NCI-H1930 (cell line): ENCODE measurements around the gene PLCL1.
"Not testable (repeated sequence)": the region's sequence is repeated elsewhere in the genome, so short reads cannot be mapped to it uniquely, and the experiment has no call there.

Experiments
- DNase-seq, 2 experiments: peaks; one replicate each; lab custom pipeline; 2025; lab: John Stamatoyannopoulos, UW

The PLCL1 gene

GRCh38 chr2:197810016-197810415 lies 5.6 kb downstream of the PLCL1 start:
- no peak for DNase-seq

- DNase-seq, result no peak
These were observed 6.1 kb downstream of the PLCL1 start for GRCh38 chr2:197810491-197810890.

DNA sequence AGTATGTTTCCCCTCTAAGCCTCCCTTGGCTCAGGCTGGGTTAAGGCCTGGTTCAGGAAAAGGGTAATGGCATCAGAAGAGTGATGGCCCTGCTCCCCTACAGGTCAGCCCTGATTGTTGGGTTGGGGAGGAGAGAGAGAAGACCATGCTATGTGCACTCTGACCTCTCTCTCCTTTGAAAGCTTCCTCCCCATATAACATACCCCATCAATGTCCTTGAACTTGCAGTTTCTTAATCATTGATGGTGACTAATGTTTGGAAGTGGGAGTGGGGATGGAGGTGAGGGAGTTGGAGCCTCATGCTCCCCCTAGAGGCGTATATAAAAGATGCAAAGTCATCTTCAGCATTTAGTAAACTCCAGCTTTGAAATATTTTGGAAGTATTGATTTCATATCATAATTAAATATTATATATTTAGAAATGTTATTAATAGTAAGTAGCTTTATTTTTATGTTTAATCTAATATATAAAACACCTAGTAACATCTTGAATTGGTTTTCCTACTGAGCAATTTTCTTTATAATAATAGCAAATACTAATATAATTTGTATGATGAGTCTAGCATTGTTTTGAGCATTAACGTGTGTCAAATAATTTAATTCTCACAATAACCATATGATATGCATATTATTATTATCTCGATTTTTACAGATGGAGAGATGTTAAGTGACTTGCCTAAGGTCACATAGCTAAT lies 8.8 kb downstream of the PLCL1 start:
- no peak for DNase-seq

DNA sequence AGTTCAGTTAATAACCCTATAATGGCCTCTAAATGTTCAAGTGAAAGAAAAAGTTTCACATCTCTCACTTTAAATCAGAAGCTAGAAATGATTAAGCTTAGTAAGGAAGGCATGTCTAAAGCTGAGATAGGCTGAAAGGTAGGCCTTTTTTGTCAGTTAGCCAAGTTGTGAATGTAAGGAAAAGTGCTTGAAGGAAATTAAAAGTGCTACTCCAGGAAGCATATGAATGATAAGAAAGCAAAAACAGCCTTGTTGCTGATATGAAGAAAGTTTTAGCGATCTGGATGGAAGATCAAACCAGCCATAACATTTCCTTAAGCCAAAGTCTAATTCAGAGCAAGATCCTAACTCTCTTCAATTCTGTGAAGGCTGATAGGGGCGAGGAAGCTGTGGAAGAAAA lies 10.1 kb downstream of the PLCL1 start:
- DNase-seq, result no peak

- no peak for DNase-seq
These were observed 17.3 kb downstream of the PLCL1 start for GRCh38 chr2:197821550-197822289.

- DNase-seq, result no peak
These were observed 17.9 kb downstream of the PLCL1 start for GRCh38 chr2:197822333-197822732.

DNA sequence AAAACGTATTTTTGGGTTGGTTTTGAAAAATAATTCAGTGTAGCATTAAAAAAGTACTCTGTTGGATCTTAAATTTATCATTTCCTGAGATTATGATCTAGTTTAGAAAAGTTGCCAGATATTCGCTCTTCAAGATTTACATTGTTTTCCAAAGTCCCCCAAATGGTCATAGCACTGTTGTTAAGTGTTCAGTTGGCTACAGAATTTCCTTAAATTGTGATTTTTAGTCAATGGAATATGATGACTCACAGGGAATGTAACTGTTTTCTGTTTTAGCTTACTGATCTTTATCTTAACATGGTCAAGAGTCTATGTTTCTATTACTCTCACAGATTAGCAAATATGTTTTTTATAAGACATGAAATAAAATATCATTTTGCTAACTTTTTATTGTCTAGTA lies 23.2 kb downstream of the PLCL1 start:
- DNase-seq, result no peak

DNA sequence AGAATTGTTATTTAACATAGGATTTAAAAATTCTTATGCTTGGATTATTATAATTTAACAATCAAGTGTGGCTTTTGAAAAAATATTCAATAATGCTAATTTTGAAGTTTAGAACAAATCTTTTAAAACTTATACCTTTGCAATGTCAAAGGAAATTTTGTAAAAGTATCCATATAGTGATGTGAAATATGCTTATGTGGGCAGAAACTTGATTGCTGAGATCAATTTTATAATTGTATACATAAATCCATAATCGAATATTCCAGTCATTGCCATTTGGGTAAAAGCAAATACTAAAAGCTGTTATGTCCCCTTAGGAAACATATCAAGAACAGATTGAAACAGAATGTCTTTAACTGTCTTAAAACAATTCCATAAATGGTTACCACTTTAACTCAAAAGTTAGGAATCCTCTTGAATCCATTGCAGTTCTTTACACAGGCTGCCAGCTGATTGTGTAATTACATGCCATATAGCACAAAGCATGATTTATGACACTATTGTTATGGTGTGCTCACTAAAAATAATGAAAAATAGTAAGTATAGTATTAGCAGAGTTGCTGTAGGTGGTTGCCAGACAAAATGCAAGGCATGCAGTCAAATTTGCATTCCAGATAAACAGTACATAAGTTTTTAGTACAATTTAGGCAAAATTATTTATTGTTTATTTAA lies 24.2 kb downstream of the PLCL1 start:
- DNase-seq, result no peak

DNA sequence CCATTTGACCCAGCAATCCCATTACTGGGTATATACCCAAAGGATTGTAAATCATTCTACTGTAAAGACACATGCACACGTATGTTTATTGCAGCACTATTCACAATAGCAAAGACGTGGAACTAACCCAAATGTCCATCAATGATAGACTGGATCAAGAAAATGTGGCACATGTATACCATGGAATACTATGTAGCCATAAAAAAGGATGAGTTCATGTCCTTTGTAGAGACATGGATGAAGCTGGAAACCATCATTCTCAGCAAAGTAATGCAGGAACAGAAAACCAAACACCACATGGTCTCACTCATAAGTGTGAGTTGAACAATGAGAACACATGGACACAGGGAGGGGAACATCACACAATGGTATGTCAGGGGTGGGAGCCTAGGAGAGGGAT lies 30.4 kb downstream of the PLCL1 start:
- DNase-seq, result not testable (repeated sequence)

DNA sequence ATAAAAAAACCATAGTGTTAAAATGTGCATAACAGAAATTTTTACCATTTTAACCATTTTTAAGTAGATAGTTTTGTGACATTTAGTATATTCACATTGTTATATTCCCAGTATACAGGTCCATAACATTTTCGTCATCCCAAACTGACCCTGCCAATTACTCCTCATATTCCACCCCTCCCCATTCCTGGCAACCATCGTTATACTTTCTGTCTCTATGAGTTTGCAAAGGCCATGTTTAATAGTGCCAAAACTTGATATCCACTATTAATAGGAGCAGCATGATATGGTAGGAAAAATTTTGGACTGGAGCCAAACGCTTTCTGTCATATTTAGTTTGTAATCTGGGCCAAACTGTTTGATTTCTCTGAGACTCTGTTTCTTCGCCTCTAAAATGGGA lies 30.9 kb downstream of the PLCL1 start:
- no peak for DNase-seq

DNA sequence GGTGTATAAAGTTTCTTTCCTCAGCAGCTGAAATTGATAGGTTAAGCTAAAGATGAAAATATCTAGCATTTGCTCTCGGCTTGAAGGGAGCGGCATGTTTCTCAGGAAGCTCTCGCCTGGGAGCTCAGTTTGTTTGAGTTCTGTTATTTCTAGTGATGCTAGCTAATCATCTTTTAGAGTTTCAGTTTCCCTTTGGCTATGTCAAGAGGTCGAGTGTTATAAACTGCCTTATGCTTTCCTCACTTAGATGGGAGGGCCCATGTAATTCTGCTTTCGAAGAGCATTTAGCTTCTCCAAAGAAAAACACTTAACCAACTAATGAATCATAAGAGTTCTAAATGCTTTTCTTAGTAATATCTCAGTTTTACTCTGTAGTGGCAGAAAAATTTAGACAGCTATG lies 33.6 kb downstream of the PLCL1 start:
- no peak for DNase-seq

GRCh38 chr2:197838579-197838978 lies 34.2 kb downstream of the PLCL1 start:
- DNase-seq, result no peak

DNA sequence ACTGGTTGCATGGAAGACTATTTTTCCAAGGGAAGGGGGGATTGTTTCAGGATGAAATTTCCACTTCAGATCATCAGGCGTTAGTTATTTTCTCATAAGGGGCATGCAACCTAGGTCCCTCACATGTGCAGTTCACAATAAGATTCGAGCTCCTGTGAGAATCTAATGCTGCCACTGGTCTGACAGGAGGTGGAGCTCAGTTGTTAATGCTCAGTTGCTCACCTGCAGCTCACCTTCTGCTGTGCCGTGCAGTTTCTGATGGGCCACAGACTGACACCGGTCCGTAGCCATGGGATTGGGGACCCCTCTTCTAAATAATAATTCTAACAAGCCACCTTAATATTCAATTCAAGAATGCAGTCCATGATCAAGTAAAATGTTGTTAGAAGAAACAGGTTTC lies 34.9 kb downstream of the PLCL1 start:
- DNase-seq, result no peak

GRCh38 chr2:197839856-197840255 lies 35.5 kb downstream of the PLCL1 start:
- no peak for DNase-seq

GRCh38 chr2:197846128-197846527 lies 41.7 kb downstream of the PLCL1 start:
- no peak for DNase-seq

DNA sequence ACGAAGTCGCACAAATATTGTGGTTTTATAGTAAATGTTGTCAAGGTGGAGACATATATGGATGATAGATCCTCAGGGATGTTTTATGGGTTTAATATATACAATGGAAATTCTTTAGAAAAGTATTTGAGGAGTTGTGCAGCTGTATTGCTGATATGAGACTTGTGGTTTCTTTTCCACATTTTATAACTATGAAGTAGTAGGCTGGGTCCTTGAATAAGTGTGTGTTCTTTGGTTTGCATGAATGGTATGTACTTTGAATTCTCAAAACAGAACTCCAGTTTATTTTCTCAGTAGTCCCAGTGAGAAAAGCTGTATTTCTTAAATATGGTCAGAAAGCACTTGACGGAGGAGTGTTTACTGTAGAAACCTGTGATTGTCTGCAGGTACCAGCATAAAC lies 42.4 kb downstream of the PLCL1 start:
- DNase-seq, result no peak

- DNase-seq, result no peak
These were observed 43.4 kb downstream of the PLCL1 start for GRCh38 chr2:197847651-197848401.

DNA sequence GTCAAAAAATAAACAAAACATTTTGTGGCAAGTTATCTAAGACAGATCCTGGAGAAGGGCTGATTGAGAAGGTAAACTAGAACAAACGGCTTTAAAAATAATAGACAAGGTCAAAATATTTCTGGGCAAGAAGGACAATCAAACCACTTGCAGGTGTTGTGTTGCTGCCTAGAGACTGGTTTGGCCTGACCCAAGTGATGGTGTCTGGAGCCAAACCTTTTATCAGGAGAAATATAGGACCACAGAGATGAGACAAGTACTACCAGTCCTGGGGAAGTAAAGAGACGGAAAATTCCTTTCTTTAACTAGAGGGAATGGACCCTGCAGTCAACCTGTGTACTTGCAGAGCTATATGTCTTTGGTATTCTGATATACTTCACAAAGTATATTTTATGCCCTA lies 44.2 kb downstream of the PLCL1 start:
- DNase-seq, result no peak

- no peak for DNase-seq
These were observed 46.6 kb downstream of the PLCL1 start for GRCh38 chr2:197850882-197851450.

GRCh38 chr2:197851451-197851850 lies 47.1 kb downstream of the PLCL1 start:
- no peak for DNase-seq

DNA sequence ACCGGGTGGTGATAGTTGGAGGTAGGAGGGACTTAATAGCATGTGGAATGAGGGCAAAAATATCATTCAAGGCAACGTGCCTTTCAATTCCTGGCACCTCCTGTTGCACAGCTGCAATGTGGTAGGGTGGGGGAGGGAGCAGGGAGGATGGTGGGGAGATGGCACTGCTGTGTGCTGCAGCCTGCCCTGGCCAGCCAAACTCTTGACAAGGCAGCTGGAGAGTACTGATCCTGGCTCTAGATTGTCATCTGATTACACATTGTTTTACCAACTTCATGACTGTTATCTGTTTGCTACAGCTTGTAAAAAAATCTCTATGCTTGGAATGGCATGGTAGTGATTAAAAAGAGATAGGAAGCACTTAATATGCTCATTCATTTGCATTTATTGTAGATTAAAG lies 47.7 kb downstream of the PLCL1 start:
- no peak for DNase-seq

DNA sequence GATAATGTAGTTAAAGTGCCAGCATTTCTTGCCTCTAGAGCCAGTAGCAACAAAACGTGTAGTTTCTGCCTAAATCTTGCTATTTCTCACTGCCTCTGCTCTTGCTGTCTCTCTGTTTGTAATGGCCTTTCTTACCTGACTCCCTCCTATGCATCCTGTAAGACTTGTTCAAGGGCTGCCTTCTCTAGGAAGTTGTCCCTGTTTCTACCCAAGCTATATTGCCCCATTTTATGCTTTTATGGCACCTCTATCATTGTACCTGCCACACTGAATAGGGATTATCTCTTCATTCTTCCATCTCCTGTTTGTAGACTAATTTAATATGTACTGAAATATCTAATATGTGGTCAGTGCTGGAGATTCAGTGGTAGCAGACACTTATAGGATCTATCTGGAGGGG lies 49.2 kb downstream of the PLCL1 start:
- DNase-seq, result no peak
